Measurements from ENCODE around the gene GGCX.
A peak's percentile ranks its signal among the peaks of the same experiment; 100 is the strongest.

The GGCX gene

GRCh38 chr2:85542777-85543176 lies 18.5 kb downstream of the GGCX start:
- H3K27ac ChIP-seq: peak overlapping the region; percentile 49; the same call in 1 of the 2 replicates
- CTCF ChIA-PET: no interaction called here
- TF ChIP-seq, protein P1, sequence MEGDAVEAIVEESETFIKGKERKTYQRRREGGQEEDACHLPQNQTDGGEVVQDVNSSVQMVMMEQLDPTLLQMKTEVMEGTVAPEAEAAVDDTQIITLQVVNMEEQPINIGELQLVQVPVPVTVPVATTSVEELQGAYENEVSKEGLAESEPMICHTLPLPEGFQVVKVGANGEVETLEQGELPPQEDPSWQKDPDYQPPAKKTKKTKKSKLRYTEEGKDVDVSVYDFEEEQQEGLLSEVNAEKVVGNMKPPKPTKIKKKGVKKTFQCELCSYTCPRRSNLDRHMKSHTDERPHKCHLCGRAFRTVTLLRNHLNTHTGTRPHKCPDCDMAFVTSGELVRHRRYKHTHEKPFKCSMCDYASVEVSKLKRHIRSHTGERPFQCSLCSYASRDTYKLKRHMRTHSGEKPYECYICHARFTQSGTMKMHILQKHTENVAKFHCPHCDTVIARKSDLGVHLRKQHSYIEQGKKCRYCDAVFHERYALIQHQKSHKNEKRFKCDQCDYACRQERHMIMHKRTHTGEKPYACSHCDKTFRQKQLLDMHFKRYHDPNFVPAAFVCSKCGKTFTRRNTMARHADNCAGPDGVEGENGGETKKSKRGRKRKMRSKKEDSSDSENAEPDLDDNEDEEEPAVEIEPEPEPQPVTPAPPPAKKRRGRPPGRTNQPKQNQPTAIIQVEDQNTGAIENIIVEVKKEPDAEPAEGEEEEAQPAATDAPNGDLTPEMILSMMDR (conservative IDR thresholded peaks at IDR 0.05; ENCODE audit: low read depth): no peak
- no peak for DNase-seq (ENCODE audit: low spot score)
- POLR2A ChIA-PET (ENCODE audit: low non-redundant PET): interaction anchor here (0.5 kb wide), 1 partner anchor 24 kb away, joined by 4 read pairs; no protein-coding TSS in a partner anchor

GRCh38 chr2:85541753-85542457 lies 19.4 kb downstream of the GGCX start:
- TF ChIP-seq, protein P1 (conservative IDR thresholded peaks at IDR 0.05; ENCODE audit: low read depth): no peak
- ChIA-PET CTCF (interaction anchor here (0.6 kb wide), 1 partner anchor 39 kb away, joined by 5 read pairs; no protein-coding TSS in a partner anchor), POLR2A (ENCODE audit: low non-redundant PET) (no interaction called here)
- no peak for DNase-seq (ENCODE audit: low spot score)
- H3K27ac ChIP-seq: peak overlapping the region; percentile 49; the same call in 1 of the 2 replicates

- no peak for DNase-seq (ENCODE audit: low spot score)
- ChIA-PET CTCF (no interaction called here), POLR2A (ENCODE audit: low non-redundant PET) (interaction anchor here (1.6 kb wide), 1 partner anchor 36 kb away, joined by 4 read pairs; no protein-coding TSS in a partner anchor)
- H3K27ac ChIP-seq: no peak overlapping the region
- TF ChIP-seq, protein P1 (conservative IDR thresholded peaks at IDR 0.05; ENCODE audit: low read depth): no peak
These were observed 20.0 kb downstream of the GGCX start for GRCh38 chr2:85541262-85541661.

GRCh38 chr2:85540133-85540648 lies 21.1 kb downstream of the GGCX start:
- TF ChIP-seq, protein P1 (conservative IDR thresholded peaks at IDR 0.05; ENCODE audit: low read depth): no peak
- no peak for DNase-seq (ENCODE audit: low spot score)
- H3K27ac ChIP-seq: peak overlapping the region; percentile 98
- ChIA-PET CTCF (interaction anchor here (0.5 kb wide), 1 partner anchor 106 kb away, joined by 5 read pairs; no protein-coding TSS in a partner anchor), POLR2A (ENCODE audit: low non-redundant PET) (interaction anchor here (1.6 to 2.2 kb wide), 3 partner anchors 35 to 121 kb away, joined by 4 to 10 read pairs (median 9); partner anchors contain the start of gene SH2D6)

- H3K27ac ChIP-seq: peak overlapping the region; percentile 98
- TF ChIP-seq, protein P1 (conservative IDR thresholded peaks at IDR 0.05; ENCODE audit: low read depth): no peak
- POLR2A ChIA-PET (ENCODE audit: low non-redundant PET): interaction anchor here (0.5 to 2.2 kb wide), 10 partner anchors 21 to 125 kb away, joined by 3 to 10 read pairs (median 5); partner anchors contain the start of gene SH2D6
- CTCF ChIA-PET: interaction anchor here (0.7 to 1.5 kb wide), 9 partner anchors 12 to 120 kb away, joined by 3 to 9 read pairs (median 5); no protein-coding TSS in a partner anchor
- no peak for DNase-seq (ENCODE audit: low spot score)
These were observed 21.7 kb downstream of the GGCX start for GRCh38 chr2:85539361-85540132.
